GM23338 (cell line): ENCODE results near the gene RBM8A. TPM values are rescaled to one million over a fixed set of nuclear protein-coding genes. Genes with fewer than 3 reads are reported as not detected.

Experiments used
- ATAC-seq: fragments of 200-7000 bp; cut with Tn5 transposase; 3 replicates; pipeline ENCODE4 v1.9.1; 2020
- DNase-seq: peaks from one replicate; pipeline ENCODE4 v3.0.0-alpha.2; 2015; ENCODE audit warnings: low spot score
- H2AFZ ChIP-seq: fragments of 200-600 bp; sonication (generic); 2 replicates; pipeline ENCODE4 v1.8.0; 2016; ENCODE audit warnings: antibody characterized with exemption, mild to moderate bottlenecking, moderate library complexity
- H3F3A ChIP-seq: fragments of 200-600 bp; sonication (generic); replicated peaks from 2 replicates; pipeline ENCODE4 v1.8.0; 2017; ENCODE audit warnings: antibody characterized with exemption, mixed run types, low read depth
- H3K27ac ChIP-seq: fragments of 200-600 bp; sonication (generic); 2 replicates; pipeline ENCODE4 v1.6.1; 2016; ENCODE audit warnings: low read depth
- H3K27me3 ChIP-seq: fragments of 200-600 bp; sonication (generic); 2 replicates; pipeline ENCODE4 v1.8.0; 2016; ENCODE audit warnings: mild to moderate bottlenecking, mixed run types, moderate library complexity; ENCODE audit not compliant: insufficient read depth
- H3K36me3 ChIP-seq: fragments of 200-600 bp; sonication (generic); 2 replicates; pipeline ENCODE4 v1.8.0; 2016; ENCODE audit warnings: mild to moderate bottlenecking; ENCODE audit not compliant: insufficient read depth
- H3K4me1 ChIP-seq: fragments of 200-600 bp; sonication (generic); 2 replicates; pipeline ENCODE4 v1.8.0; 2016; ENCODE audit warnings: mild to moderate bottlenecking, moderate library complexity; ENCODE audit not compliant: insufficient read depth
- H3K4me2 ChIP-seq: fragments of 200-600 bp; sonication (generic); 2 replicates; pipeline ENCODE4 v1.7.1; 2017; ENCODE audit warnings: mixed run types
- H3K4me3 ChIP-seq: fragments of 200-600 bp; sonication (generic); 2 replicates; pipeline ENCODE4 v1.6.1; 2016; ENCODE audit warnings: mixed run types
- H3K79me2 ChIP-seq: fragments of 200-600 bp; sonication (generic); replicated peaks from 2 replicates; pipeline ENCODE4 v1.8.0; 2017; ENCODE audit warnings: mild to moderate bottlenecking; ENCODE audit not compliant: insufficient read depth
- H3K9me2 ChIP-seq: fragments of 200-600 bp; sonication (generic); 2 replicates; pipeline ENCODE4 v1.8.0; 2017; ENCODE audit not compliant: insufficient read depth
- H4K20me1 ChIP-seq: fragments of 200-600 bp; sonication (generic); replicated peaks from 2 replicates; pipeline ENCODE4 v1.8.0; 2017; ENCODE audit warnings: mild to moderate bottlenecking; ENCODE audit not compliant: insufficient read depth
- H3K27ac Mint-ChIP-seq: 2 replicates; pipeline ENCODE4 v1.8.0; 2020; ENCODE audit warnings: inconsistent platforms, mild to moderate bottlenecking, moderate library complexity, mixed read lengths
- H3K27me3 Mint-ChIP-seq: 3 replicates; pipeline ENCODE4 v1.8.0; 2022; ENCODE audit warnings: low read depth, mild to moderate bottlenecking, moderate library complexity, mixed read lengths, inconsistent platforms; ENCODE audit not compliant: insufficient read depth, poor library complexity
- H3K36me3 Mint-ChIP-seq: 3 replicates; pipeline ENCODE4 v1.8.0; 2021; ENCODE audit warnings: low read depth, mild to moderate bottlenecking, inconsistent platforms, moderate library complexity, mixed read lengths
- H3K4me1 Mint-ChIP-seq: 3 replicates; pipeline ENCODE4 v1.8.0; 2020; ENCODE audit warnings: mild to moderate bottlenecking, inconsistent platforms, mixed read lengths
- H3K4me3 Mint-ChIP-seq: 3 replicates; pipeline ENCODE4 v1.8.0; 2021; ENCODE audit warnings: moderate library complexity, mild to moderate bottlenecking, inconsistent platforms, mixed read lengths
- H3K9me3 Mint-ChIP-seq: 3 replicates; pipeline ENCODE4 v1.8.0; 2020; ENCODE audit warnings: moderate library complexity, mild to moderate bottlenecking, inconsistent platforms, mixed read lengths
- CREB1 ChIP-seq: fragments of 250-450 bp; sonication (Bioruptor Pico); IDR thresholded peaks from 2 replicates; pipeline ENCODE4 v1.5.0; 2020; ENCODE audit warnings: low read depth, mild to moderate bottlenecking, moderate library complexity
- EZH2 ChIP-seq: fragments of 200-600 bp; sonication (generic); IDR thresholded peaks from one replicate; pipeline ENCODE4 v1.8.0; 2017; ENCODE audit warnings: antibody characterized with exemption, mild to moderate bottlenecking, low read depth; ENCODE audit not compliant: unreplicated experiment
- EZH2phosphoT487 ChIP-seq: fragments of 200-600 bp; sonication (generic); IDR thresholded peaks from one replicate; pipeline ENCODE4 v1.8.1; 2018; ENCODE audit warnings: antibody characterized with exemption; ENCODE audit not compliant: unreplicated experiment
- JUNB ChIP-seq: IDR thresholded peaks from one replicate; pipeline ENCODE4 v1.6.1; 2016; ENCODE audit warnings: antibody characterized with exemption; ENCODE audit not compliant: unreplicated experiment
- NANOG ChIP-seq: IDR thresholded peaks from 2 replicates; pipeline ENCODE4 v1.6.1; 2016; ENCODE audit warnings: antibody characterized with exemption, borderline replicate concordance
- STAT1 ChIP-seq: IDR thresholded peaks from one replicate; pipeline ENCODE4 v1.6.1; 2016; ENCODE audit warnings: antibody characterized with exemption; ENCODE audit not compliant: unreplicated experiment
- ZNF114 ChIP-seq: fragments of 250-450 bp; sonication (Bioruptor Pico); IDR thresholded peaks from 2 replicates; pipeline ENCODE4 v1.5.0; 2020; ENCODE audit warnings: mild to moderate bottlenecking, moderate library complexity
- ZNF331 ChIP-seq: fragments of 250-450 bp; sonication (Bioruptor Pico); IDR thresholded peaks from 2 replicates; pipeline ENCODE4 v1.5.0; 2020; ENCODE audit warnings: low read depth, mild to moderate bottlenecking, moderate library complexity
- polyA plus RNA-seq: library from polyadenylated mRNA; unstranded; fragments of >200 nt; fragmentation: Nextera tagmentation; extraction: Ambion mirVana; gene quantifications from 2 replicates; pipeline ENCODE4 v1.2.1, GENCODE V29; 2016
- total RNA-seq: library from RNA; depleted of rRNA; stranded (reverse); fragments of >200 nt; shearing (Covaris generic); gene quantifications from 2 replicates; pipeline ENCODE4 v1.2.3, GENCODE V29; 2014
- TF ChIP-seq, protein P1 (sequence below), 2 experiments: fragments of 200-600 bp in 1 of 2; sonication (generic) in 1 of 2; conservative IDR thresholded peaks; 2 replicates each; pipeline versions ENCODE4 v1.5.1 to v1.6.1; 2016 to 2017; ENCODE audit warnings: antibody characterized with exemption in 2 of 2, low read depth in 2 of 2, mild to moderate bottlenecking in 2 of 2, moderate library complexity in 1 of 2
- TF ChIP-seq, protein P2 (sequence below): IDR thresholded peaks from 2 replicates; pipeline ENCODE4 v1.6.1; 2016; ENCODE audit warnings: antibody characterized with exemption
- TF ChIP-seq, protein P3 (sequence below): fragments of 250-450 bp; sonication (Bioruptor Pico); IDR thresholded peaks from 2 replicates; pipeline ENCODE4 v1.5.0; 2020; ENCODE audit warnings: mild to moderate bottlenecking, moderate library complexity

Gene RBM8A
- total and polyA plus RNA-seq, 2 experiments from 2014 or later, result 170 to 312 TPM

DNA sequence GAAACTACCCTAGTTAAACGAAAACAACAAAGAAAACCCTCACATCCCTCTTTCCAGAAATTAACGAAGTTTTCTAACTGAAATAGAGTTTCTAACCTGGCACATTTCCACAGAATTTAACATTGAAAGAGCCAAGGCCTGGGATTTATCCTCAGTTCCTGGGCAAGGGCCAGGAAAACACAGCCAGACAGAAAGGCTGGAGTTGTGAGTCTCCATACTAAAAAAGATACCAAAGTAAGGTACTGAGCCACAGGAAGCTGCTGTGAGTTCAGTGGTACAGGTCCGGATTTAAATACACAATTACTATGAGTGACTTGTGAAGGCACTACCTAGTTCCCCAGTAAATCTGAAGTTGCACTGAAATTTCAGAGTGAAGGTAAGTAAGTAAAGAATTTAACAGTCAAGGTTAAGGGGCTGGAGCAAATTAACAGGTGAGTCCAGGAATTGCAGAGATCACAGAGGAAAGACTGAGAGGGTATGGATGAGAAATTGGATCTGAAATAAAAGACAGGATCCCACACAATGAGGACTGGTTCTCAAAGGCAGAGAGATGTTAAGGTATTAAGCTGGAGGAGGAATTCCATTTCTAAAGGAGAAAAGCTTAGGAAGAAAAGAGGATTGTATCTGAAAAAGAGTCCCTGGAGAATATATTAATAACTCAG is 29.6 kb upstream of the RBM8A start:
- H3F3A ChIP-seq, result no peaks in the 10 kb centered on the region; the same call in 1 of the 2 replicates
- H4K20me1 ChIP-seq, result no peaks in the 10 kb centered on the region
- no peak for DNase-seq
- no peak overlapping the region for H3K27ac Mint-ChIP-seq
- no peaks in the 10 kb centered on the region for H3K9me2 ChIP-seq
- peaks cover 17% of the 10 kb centered on the region for H3K4me1 Mint-ChIP-seq
- H3K4me1 ChIP-seq, result peaks cover 11% of the 10 kb centered on the region
- H3K4me2 ChIP-seq, result peak overlapping the region; percentile 87
- H3K36me3 Mint-ChIP-seq, result no peaks in the 10 kb centered on the region; the same call in 2 of the 3 replicates
- H3K27me3 Mint-ChIP-seq, result peaks cover 51% of the 10 kb centered on the region
- no peaks in the 10 kb centered on the region for H3K79me2 ChIP-seq
- H3K36me3 ChIP-seq, result no peaks in the 10 kb centered on the region
- TF ChIP-seq STAT1 (no peak), ZNF114 (no peak), EZH2 (peak; percentile 41), ZNF331 (CRISPR knock-in tag) (no peak), JUNB (no peak)
- TF ChIP-seq, protein P1, sequence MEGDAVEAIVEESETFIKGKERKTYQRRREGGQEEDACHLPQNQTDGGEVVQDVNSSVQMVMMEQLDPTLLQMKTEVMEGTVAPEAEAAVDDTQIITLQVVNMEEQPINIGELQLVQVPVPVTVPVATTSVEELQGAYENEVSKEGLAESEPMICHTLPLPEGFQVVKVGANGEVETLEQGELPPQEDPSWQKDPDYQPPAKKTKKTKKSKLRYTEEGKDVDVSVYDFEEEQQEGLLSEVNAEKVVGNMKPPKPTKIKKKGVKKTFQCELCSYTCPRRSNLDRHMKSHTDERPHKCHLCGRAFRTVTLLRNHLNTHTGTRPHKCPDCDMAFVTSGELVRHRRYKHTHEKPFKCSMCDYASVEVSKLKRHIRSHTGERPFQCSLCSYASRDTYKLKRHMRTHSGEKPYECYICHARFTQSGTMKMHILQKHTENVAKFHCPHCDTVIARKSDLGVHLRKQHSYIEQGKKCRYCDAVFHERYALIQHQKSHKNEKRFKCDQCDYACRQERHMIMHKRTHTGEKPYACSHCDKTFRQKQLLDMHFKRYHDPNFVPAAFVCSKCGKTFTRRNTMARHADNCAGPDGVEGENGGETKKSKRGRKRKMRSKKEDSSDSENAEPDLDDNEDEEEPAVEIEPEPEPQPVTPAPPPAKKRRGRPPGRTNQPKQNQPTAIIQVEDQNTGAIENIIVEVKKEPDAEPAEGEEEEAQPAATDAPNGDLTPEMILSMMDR (conservative IDR thresholded peaks at IDR 0.05; ENCODE audit: low read depth in 2 of 2), result no peak
- TF ChIP-seq, protein P2, sequence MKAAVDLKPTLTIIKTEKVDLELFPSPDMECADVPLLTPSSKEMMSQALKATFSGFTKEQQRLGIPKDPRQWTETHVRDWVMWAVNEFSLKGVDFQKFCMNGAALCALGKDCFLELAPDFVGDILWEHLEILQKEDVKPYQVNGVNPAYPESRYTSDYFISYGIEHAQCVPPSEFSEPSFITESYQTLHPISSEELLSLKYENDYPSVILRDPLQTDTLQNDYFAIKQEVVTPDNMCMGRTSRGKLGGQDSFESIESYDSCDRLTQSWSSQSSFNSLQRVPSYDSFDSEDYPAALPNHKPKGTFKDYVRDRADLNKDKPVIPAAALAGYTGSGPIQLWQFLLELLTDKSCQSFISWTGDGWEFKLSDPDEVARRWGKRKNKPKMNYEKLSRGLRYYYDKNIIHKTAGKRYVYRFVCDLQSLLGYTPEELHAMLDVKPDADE, result no peak
- peak overlapping the region; percentile 72 for H3K4me3 ChIP-seq
- H3K4me3 Mint-ChIP-seq, result peak overlapping the region; percentile 73
- H2AFZ ChIP-seq, result peak overlapping the region; percentile 94
- H3K27ac ChIP-seq, result no peak overlapping the region
- H3K27me3 ChIP-seq, result peaks cover 76% of the 10 kb centered on the region
- no peak for ATAC-seq
- H3K9me3 Mint-ChIP-seq, result no peaks in the 10 kb centered on the region; the same call in 2 of the 3 replicates

DNA sequence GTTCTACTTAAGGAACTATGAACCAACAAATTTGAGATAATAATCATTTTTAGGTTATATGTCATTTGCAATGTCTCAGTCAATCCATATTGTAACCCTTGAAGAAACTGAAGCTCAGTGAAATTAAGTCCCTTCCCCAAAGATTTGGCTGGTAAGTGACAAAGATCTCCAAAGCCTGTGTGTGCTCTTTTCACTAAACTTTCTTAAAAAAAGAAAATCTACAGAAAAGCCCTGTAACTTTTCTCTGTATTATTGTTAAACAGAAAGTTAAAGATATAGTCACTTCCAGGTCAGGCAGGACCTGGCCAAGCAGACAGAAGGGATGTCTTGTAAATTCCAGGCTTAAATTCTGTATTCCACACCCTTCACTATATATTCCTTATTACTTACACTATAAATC is 29.1 kb upstream of the RBM8A start:
- H3K27me3 ChIP-seq, result peaks cover 71% of the 10 kb centered on the region
- H3K4me1 Mint-ChIP-seq, result peaks cover 16% of the 10 kb centered on the region
- TF ChIP-seq STAT1 (no peak), EZH2phosphoT487 (no peak), CREB1 (CRISPR knock-in tag) (no peak), NANOG (no peak), ZNF331 (CRISPR knock-in tag) (no peak), EZH2 (no peak)
- TF ChIP-seq, protein P2, result no peak
- TF ChIP-seq, protein P3, sequence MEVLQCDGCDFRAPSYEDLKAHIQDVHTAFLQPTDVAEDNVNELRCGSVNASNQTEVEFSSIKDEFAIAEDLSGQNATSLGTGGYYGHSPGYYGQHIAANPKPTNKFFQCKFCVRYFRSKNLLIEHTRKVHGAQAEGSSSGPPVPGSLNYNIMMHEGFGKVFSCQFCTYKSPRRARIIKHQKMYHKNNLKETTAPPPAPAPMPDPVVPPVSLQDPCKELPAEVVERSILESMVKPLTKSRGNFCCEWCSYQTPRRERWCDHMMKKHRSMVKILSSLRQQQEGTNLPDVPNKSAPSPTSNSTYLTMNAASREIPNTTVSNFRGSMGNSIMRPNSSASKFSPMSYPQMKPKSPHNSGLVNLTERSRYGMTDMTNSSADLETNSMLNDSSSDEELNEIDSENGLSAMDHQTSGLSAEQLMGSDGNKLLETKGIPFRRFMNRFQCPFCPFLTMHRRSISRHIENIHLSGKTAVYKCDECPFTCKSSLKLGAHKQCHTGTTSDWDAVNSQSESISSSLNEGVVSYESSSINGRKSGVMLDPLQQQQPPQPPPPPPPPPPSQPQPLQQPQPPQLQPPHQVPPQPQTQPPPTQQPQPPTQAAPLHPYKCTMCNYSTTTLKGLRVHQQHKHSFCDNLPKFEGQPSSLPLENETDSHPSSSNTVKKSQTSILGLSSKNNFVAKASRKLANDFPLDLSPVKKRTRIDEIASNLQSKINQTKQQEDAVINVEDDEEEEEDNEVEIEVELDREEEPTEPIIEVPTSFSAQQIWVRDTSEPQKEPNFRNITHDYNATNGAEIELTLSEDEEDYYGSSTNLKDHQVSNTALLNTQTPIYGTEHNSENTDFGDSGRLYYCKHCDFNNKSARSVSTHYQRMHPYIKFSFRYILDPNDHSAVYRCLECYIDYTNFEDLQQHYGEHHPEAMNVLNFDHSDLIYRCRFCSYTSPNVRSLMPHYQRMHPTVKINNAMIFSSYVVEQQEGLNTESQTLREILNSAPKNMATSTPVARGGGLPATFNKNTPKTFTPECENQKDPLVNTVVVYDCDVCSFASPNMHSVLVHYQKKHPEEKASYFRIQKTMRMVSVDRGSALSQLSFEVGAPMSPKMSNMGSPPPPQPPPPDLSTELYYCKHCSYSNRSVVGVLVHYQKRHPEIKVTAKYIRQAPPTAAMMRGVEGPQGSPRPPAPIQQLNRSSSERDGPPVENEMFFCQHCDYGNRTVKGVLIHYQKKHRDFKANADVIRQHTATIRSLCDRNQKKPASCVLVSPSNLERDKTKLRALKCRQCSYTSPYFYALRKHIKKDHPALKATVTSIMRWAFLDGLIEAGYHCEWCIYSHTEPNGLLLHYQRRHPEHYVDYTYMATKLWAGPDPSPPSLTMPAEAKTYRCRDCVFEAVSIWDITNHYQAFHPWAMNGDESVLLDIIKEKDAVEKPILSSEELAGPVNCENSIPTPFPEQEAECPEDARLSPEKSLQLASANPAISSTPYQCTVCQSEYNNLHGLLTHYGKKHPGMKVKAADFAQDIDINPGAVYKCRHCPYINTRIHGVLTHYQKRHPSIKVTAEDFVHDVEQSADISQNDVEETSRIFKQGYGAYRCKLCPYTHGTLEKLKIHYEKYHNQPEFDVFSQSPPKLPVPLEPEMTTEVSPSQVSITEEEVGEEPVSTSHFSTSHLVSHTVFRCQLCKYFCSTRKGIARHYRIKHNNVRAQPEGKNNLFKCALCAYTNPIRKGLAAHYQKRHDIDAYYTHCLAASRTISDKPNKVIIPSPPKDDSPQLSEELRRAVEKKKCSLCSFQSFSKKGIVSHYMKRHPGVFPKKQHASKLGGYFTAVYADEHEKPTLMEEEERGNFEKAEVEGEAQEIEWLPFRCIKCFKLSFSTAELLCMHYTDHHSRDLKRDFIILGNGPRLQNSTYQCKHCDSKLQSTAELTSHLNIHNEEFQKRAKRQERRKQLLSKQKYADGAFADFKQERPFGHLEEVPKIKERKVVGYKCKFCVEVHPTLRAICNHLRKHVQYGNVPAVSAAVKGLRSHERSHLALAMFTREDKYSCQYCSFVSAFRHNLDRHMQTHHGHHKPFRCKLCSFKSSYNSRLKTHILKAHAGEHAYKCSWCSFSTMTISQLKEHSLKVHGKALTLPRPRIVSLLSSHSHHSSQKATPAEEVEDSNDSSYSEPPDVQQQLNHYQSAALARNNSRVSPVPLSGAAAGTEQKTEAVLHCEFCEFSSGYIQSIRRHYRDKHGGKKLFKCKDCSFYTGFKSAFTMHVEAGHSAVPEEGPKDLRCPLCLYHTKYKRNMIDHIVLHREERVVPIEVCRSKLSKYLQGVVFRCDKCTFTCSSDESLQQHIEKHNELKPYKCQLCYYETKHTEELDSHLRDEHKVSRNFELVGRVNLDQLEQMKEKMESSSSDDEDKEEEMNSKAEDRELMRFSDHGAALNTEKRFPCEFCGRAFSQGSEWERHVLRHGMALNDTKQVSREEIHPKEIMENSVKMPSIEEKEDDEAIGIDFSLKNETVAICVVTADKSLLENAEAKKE, result no peak

More for the DNA sequence above, 29.1 kb upstream of the RBM8A start:
- no peaks in the 10 kb centered on the region for H3K36me3 ChIP-seq
- Mint-ChIP-seq H3K9me3 (no peaks in the 10 kb centered on the region; the same call in 2 of the 3 replicates), H3K4me3 (no peak overlapping the region), H3K36me3 (no peaks in the 10 kb centered on the region; the same call in 2 of the 3 replicates), H3K27ac (no peak overlapping the region), H3K27me3 (peaks cover 45% of the 10 kb centered on the region)
- no peaks in the 10 kb centered on the region; the same call in 1 of the 2 replicates for H3F3A ChIP-seq
- DNase-seq (no peak), ATAC-seq (no peak)
- H2AFZ ChIP-seq, result no peak overlapping the region
- no peaks in the 10 kb centered on the region for H4K20me1 ChIP-seq
- no peak overlapping the region for H3K4me2 ChIP-seq
- H3K9me2 ChIP-seq, result no peaks in the 10 kb centered on the region
- H3K4me3 ChIP-seq, result no peak overlapping the region
- no peak overlapping the region for H3K27ac ChIP-seq
- H3K79me2 ChIP-seq, result no peaks in the 10 kb centered on the region
- peaks cover 11% of the 10 kb centered on the region for H3K4me1 ChIP-seq
